Activated CD8-positive, alpha-beta memory T cell treated with anti-CD3 and anti-CD28 coated beads, Interleukin-2, amount 50 U/mL, for 48 hours (primary cell): ENCODE results near the gene FGD3.

Experiments
- DNase-seq: peaks from one replicate; pipeline ENCODE4 v3.0.0-alpha.2; 2020

FGD3 gene

DNA sequence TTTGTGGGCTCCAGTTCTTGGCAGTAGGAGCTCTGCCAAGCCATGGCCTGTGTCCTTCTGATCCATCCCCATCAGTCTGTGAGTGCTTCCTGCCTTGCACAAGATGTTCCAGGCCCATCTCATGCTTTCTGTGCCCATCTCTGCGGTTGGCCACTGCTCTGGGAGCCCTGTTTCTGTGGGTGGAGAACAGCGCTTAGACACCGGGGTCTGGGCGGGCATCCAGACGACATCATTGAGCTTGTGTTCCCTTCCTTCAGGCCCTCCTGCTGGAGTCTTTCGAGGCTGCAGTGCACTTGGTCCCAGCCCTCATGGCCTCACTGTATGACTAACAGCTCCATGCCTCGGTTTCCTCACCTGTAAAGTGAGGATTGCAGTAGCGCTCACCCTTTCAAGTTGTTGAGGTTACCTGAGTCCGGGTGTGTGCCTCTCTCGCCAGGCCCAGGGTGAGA lies 133.8 kb downstream of the FGD3 start:
- DNase-seq: peak; percentile 39

- DNase-seq: no peak
Measured at GRCh38 chr9:93081931-93082330, 134.6 kb downstream of the FGD3 start.

DNA sequence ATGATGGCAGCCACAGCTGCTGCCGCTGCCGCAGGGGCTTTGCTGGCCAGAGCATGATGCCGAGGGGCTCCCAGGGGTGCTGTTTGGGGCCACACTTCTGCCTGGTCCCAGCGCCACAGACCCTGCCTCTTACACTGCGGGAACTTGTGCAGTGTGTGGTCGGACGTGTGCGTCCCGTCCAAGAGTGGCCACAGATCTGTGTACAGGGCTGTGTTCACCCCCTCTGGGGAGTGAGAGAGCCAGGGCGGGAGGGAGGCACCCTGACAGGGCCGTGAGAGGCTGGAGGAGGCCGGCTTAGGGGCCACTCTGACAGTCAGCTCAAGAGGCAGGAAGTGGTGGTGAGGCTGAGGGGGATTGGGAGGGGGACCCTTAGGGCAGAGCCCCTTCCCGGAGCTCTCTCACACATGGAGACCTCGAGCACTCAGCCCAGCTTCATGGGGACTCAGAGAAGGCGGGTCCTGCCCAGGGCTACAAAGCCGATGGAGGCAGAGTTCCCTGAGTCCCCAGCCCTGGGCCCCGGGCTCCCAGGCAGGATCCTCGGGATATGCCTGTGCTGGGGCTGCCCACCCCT lies 135.6 kb downstream of the FGD3 start:
- peak; percentile 62 for DNase-seq

- peak; percentile 61 for DNase-seq
Measured at GRCh38 chr9:93083592-93084470, 136.5 kb downstream of the FGD3 start.

DNA sequence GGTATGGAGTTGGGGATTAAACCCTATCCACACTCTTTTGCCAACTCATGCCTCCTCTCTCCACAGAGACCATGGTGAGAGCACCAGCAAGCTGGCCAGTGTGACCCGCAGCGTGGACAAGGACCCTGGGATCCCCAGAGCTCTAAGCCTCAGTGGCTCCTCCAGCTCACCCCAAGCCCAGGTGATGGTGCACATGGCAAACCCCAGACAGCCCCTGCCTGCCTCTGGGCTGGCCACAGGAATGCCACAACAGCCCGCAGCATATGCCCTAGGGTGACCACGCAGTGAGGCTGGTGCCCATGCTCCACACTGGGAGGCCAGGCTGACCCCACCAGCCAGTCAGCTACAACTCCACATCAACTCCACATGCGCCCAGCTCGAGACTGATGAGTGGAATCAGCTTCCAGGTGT lies 137.2 kb downstream of the FGD3 start:
- DNase-seq: peak; percentile 48

DNA sequence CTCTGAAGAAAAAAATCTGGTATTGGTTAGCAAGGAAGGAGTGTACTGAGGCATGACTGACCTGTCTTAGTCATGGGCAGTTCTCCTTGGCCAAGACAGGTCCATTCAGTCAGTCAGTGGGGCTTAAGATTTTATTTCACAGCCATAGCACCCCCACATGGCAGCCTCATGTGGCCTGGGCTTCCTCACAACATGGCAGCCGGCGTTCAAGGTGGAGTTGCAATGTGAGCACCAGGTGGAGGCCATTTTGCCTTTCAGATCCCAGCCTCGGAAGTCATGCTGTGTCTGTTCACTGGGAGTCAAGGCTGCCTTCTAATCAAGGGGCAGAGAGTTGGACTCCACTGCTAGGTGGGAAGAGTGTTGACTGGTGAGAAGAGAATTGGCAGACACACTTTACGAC lies 138.4 kb downstream of the FGD3 start:
- peak; percentile 35 for DNase-seq
